Stimulated activated CD4-positive, alpha-beta T cell treated with anti-CD3 and anti-CD28 coated beads, Interleukin-12 subunit alpha, Interleukin-12 subunit beta, amount 100 ng/mL, for 48 hours (primary cell): Measurements from ENCODE around the gene ZNF211.
A peak's percentile ranks its signal among the peaks of the same experiment; 100 is the strongest.

ENCODE experiments used
- DNase-seq, 3 donors: peaks; one replicate each; pipeline ENCODE4 v3.0.0-alpha.2; 2020; ENCODE audit warnings: low read depth in 2 of 3, low spot score in 1 of 3

ZNF211 gene

GRCh38 chr19:57655443-57655842, 22.5 kb downstream of the ZNF211 start:
- no peak for DNase-seq

- DNase-seq: no peak
These were observed 23.4 kb downstream of the ZNF211 start for GRCh38 chr19:57656346-57656745.

- peak in 1 of 3 donors; percentile 3 for DNase-seq
These were observed 31.5 kb downstream of the ZNF211 start for GRCh38 chr19:57664269-57665127.

DNA sequence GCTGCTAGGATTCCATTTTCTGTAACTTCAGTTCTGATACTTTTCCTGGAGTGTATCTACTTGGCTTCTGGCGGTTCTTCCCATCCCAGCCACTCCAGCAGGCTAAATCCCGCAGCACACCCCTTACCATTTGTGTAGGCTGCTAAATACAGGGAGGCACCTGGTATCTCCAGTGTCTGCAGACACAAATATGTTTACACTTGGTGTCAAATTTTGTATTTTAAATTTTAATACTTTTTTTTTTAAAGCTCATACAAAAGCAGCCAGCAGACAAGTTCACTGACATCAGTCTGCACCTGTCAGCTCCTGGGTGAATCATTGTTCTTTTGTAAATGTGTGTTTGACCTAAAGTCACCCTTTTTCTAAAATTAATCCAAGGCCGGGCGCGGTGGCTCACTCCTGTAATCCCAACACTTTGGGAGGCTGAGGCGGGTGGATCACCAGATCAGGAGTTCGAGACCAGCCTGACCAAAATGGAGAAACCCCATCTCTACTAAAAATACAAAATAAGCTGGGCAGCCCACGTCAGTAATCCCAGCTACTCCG, 32.4 kb downstream of the ZNF211 start:
- DNase-seq: no peak

DNA sequence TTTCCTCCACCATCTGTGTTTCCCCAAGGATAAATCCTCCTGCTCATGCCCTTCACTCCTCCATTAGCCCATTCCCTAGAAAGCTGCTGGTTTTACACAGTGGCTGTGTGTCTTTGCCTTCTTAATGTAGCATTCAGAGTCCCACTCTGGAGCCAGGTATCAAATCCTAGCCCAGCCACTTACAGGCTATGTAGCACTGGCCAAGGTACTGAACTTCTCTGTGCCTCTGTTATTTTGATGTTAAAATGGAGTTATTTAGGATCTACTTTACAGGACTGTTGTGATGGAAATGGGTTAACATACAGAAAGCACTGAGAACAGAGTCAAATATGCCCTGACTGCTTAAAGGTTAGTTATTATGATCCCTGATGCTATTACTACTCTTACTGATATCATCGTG, 34.3 kb downstream of the ZNF211 start:
- no peak for DNase-seq

DNA sequence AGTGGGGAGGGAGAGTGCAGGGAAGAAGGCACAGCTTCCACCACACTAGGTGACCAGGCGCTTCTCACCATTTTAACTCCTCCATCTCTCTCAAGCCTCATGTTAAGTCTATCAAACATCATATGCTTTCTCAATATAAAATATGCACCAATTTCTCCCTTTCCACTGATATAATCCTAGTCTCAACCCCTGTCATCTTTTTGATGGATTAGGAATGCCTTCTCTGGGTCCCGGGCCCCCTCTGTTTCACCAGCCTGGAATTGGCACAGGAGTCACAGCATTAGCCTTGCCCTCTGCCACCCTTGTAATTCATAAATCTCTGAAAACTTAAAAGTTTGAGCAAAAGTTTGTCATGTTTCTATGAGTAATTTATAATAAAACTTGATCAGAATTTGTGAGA, 35.7 kb downstream of the ZNF211 start, which contains the start of gene ZSCAN4:
ZSCAN4 (plus strand) TSS at position 301 of the 400 bp plus-strand sequence. CDS start 7,211 bp downstream, outside the sequence.
- DNase-seq: no peak

DNA sequence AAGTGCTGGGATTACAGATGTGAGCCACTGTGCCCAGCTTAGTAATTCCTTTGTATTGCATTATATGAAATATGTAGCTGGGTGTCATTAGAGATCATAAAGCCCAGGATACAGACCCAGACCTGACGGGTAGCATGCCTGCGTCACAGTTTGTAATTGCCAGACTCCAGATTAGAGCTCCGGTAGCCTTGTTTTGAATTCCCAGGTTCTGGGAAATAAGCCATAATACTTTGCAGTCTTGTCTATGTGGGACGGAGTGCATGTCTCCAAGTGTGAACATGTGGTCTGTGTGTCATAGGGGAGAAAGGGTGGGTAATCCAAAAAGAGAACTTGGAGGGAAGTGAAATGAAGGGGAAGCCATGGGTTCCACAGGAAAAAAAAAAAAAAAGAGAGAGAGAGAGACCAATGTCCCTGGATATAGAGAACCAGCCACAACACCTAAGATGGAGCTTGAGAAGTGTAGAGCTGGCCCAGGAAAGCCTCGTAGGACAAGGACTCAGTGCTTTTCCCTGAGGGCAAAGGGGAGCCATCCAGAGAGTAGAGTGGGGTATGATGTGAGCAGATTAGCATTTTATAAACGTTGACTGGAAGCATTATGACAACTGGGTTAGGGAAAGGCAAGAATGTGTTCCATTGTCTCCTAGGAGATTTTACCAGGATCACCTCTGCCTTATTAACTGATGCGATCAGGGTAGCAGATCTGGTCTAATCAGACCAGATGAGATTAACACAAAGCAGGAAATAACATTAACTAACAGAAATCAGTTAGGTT, 38.3 kb downstream of the ZNF211 start:
- DNase-seq: no peak

GRCh38 chr19:57672466-57672865, 39.5 kb downstream of the ZNF211 start:
- DNase-seq: no peak

DNA sequence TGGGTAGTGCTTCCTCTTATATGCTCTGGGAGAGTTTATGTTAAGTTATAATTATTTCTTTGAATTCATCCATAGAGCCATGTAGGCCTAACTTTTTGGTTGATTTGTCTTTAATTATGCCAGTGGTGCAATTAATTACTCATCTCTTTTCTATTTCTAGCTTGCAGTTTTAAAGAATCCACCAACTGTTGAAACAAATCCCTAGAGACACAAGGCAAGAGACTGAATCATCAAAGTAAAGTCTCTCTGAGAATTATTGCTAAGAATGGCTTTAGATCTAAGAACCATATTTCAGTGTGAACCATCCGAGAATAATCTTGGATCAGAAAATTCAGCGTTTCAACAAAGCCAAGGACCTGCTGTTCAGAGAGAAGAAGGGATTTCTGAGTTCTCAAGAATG, 42.9 kb downstream of the ZNF211 start:
- no peak for DNase-seq

DNA sequence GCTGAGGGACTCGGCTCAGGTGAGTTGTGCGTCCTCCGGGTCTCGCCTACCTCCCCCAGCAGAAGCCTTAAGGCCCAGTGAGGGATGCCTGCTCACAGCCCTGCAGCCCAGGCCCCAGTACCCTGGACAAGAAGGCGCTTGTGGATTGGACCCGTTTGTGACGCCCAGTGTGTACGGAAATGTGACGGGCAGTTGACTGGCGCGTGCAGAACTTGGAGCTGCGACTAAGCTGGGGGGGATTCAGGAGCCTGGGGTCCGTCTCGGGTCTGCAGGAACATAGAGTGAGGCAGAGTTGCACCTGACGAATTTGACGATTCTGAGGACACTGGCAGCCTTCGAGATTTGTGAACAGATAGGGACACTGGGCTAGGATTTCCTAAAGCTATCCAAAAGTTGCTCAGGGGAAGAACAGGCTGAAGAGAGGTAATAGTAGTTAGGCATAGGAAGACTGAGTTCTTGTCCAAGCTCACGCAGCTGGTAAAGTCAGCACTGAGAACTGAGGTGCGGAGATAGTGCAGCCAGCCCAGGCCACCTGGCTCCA, 49.3 kb downstream of the ZNF211 start:
- DNase-seq: no peak

- DNase-seq: no peak
These were observed 53.8 kb downstream of the ZNF211 start for GRCh38 chr19:57686727-57687126.

GRCh38 chr19:57687363-57688010, 54.5 kb downstream of the ZNF211 start:
- DNase-seq: no peak

DNA sequence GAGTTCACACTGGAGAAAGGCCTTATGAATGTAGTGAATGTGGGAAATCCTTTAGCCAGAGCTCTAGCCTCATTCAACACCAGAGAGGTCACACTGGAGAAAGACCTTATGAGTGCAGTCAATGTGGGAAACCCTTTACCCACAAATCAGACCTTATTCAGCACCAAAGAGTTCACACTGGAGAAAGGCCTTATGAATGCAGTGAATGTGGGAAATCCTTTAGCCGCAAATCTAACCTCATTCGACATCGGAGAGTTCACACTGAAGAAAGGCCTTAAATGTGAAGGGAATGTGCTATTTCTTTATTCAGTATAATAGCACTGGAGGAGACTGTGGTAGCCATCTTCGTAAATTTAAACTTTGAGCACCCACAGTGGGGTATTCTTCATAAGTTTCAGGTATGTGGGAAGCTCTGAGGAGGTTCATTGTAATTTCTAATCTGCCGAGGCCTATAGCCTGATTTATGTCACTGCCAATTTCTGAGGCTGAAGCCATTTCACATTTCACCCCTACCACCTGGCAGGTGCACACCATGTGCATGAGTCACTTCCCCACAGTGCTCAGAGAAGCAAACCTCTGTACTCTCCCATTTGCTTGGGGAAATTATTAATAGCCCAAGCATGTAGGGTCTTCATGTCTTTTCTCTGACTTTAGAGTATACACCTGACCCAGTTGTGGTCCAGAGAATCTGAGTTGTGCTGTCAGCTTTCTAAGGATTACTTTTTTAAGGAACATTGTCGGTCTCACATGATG, 55.2 kb downstream of the ZNF211 start:
- no peak for DNase-seq

- no peak for DNase-seq
These were observed 56.8 kb downstream of the ZNF211 start for GRCh38 chr19:57689750-57690149.
